AG04449 (cell line): ENCODE data around the gene TRMT44.

Experiments
- CTCF ChIA-PET: fragments of 350-600 bp; formaldehyde crosslinking; extraction: SDS; loops from one replicate; lab custom pipeline; 2021; ENCODE audit warnings: antibody characterized with exemption; lab: Yijun Ruan, JAX
- POLR2A ChIA-PET: fragments of 400-600, 350-600 bp; formaldehyde crosslinking; extraction: SDS; loops from one replicate; lab custom pipeline; 2020; ENCODE audit warnings: antibody characterized with exemption, inconsistent platforms; lab: Yijun Ruan, JAX
- DNase-seq: peaks from one replicate; pipeline ENCODE4 v3.0.0-alpha.2; 2010; ENCODE audit warnings: low read depth, low spot score
- H3K4me3 ChIP-seq: 2 replicates; pipeline ENCODE4 v1.5.1; 2011; ENCODE audit warnings: low read depth, mild to moderate bottlenecking, control low read depth, low read length
- CTCF ChIP-seq: IDR thresholded peaks from one replicate; pipeline ENCODE4 v1.5.1; 2011; ENCODE audit warnings: mild to moderate bottlenecking, moderate library complexity, low read length, control low read depth, inconsistent platforms; ENCODE audit not compliant: insufficient read depth; ENCODE audit errors: missing control alignments

The TRMT44 gene

GRCh38 chr4:8434251-8435073 lies 6.1 kb upstream of the TRMT44 start:
- TF ChIP-seq CTCF, result no peak
- no peak for DNase-seq
- no peak overlapping the region for H3K4me3 ChIP-seq
- ChIA-PET POLR2A (no interaction called here), CTCF (no interaction called here)

GRCh38 chr4:8435656-8436121 lies 4.9 kb upstream of the TRMT44 start:
- ChIA-PET POLR2A (no interaction called here), CTCF (interaction anchor here (1.2 kb wide), 1 partner anchor 193 kb away, joined by 3 read pairs; no protein-coding TSS in a partner anchor)
- H3K4me3 ChIP-seq, result peak overlapping the region; percentile 20; the same call in 1 of the 2 replicates

GRCh38 chr4:8437281-8437680 lies 3.3 kb upstream of the TRMT44 start:
- CTCF ChIA-PET, result interaction anchor here (1.1 kb wide), 1 partner anchor 260 kb away, joined by 3 read pairs; no protein-coding TSS in a partner anchor
- TF ChIP-seq CTCF, result no peak
- no peak overlapping the region for H3K4me3 ChIP-seq
- DNase-seq, result no peak
- POLR2A ChIA-PET, result no interaction called here

More at GRCh38 chr4:8435656-8436121, 4.9 kb upstream of the TRMT44 start:
- no peak for TF ChIP-seq CTCF
- no peak for DNase-seq

GRCh38 chr4:8438743-8439142 lies 1.8 kb upstream of the TRMT44 start:
- no peak overlapping the region for H3K4me3 ChIP-seq
- CTCF ChIA-PET, result interaction anchor here (1.2 to 2.8 kb wide), 4 partner anchors 10 to 262 kb away, joined by 4 to 7 read pairs (median 6); no protein-coding TSS in a partner anchor
- POLR2A ChIA-PET, result no interaction called here

GRCh38 chr4:8439168-8439567 lies 1.4 kb upstream of the TRMT44 start:
- ChIA-PET POLR2A (no interaction called here), CTCF (interaction anchor here (1.1 to 2.8 kb wide), 5 partner anchors 11 to 262 kb away, joined by 3 to 8 read pairs (median 5); no protein-coding TSS in a partner anchor)
- no peak overlapping the region for H3K4me3 ChIP-seq
- no peak for TF ChIP-seq CTCF
- DNase-seq, result no peak

More at GRCh38 chr4:8438743-8439142, 1.8 kb upstream of the TRMT44 start:
- no peak for TF ChIP-seq CTCF
- DNase-seq, result no peak

- peak overlapping the region; percentile 81 for H3K4me3 ChIP-seq
- no peak for DNase-seq
- no peak for TF ChIP-seq CTCF
- ChIA-PET POLR2A (interaction anchor here (1.8 kb wide), 1 partner anchor 12 kb away, joined by 10 read pairs; no protein-coding TSS in a partner anchor), CTCF (interaction anchor here (1.1 to 2.8 kb wide), 7 partner anchors 9 to 263 kb away, joined by 3 to 8 read pairs (median 4); no protein-coding TSS in a partner anchor)
These were observed 574 bp upstream of the TRMT44 start for GRCh38 chr4:8439914-8440491.
